Esophagus squamous epithelium (tissue), 4 donors: ENCODE results near the gene RAB20.

ENCODE experiments used
- CTCF ChIP-seq, 6 experiments: fragments of 450-650 bp in 4 of 6; fragments of 200-600 bp in 2 of 6; sonication (generic) in 2 of 6; IDR thresholded peaks; one replicate each; pipeline ENCODE4 v1.5.1; 2016 to 2019; ENCODE audit warnings: antibody characterized with exemption in 6 of 6, mild to moderate bottlenecking in 4 of 6, moderate library complexity in 4 of 6
- POLR2A ChIP-seq, 4 donors: fragments of 450-650 bp; IDR thresholded peaks; one replicate each; pipeline ENCODE4 v1.6.1; 2017; ENCODE audit warnings: antibody characterized with exemption in 4 of 4, mild to moderate bottlenecking in 4 of 4, moderate library complexity in 3 of 4

DNA sequence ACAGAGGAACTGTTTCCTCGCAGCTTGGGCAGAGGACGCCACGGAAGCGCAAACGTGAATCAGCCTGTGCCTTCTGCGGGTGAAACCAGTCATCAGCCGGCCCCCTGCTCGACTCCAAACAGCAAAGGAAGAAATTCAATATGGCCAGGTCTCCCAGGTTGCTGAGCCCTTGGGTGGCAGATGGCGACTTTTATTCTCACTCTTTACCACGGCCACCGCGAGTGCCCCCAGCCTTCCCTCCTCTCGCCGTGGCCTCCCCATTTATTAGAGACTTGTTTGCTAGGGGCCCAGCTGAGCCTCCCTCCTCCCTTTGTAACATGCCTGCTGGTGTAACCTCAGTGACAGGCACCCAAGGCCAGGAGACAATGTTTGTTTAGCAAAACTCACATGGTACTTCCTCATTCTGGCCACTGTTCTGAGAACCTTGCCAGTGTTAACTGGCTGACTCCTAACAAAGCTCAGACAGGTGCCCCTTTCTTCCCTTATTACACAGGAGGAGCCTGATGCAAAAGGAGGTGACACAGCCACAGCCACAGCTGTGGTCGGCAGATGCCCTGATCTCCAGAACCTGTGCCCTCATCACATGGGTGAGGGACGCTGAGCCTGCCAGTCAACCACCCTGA, 5.8 kb downstream of the RAB20 start:
- TF ChIP-seq CTCF (IDR thresholded peaks at IDR 0.05) (no peak), POLR2A (IDR thresholded peaks at IDR 0.05) (peak in 1 of 4 donors; percentile 11)
